H9 (cell line): ENCODE measurements around the gene CPNE2. TPM values are rescaled to one million over a fixed set of nuclear protein-coding genes. Genes with fewer than 3 reads are reported as not detected.
A peak's percentile ranks its signal among the peaks of the same experiment; 100 is the strongest.

ENCODE experiments used
- DNase-seq: peaks from one replicate; pipeline ENCODE4 v3.0.0-alpha.2; 2017
- H2AFZ ChIP-seq: one replicate; pipeline ENCODE4 v1.6.1; 2013; ENCODE audit warnings: mild to moderate bottlenecking, low read length, control low read depth, moderate library complexity
- H2AK5ac ChIP-seq: 2 replicates; pipeline ENCODE4 v1.6.1; 2013; ENCODE audit warnings: low read length, control low read depth, mixed read lengths; ENCODE audit not compliant: insufficient read length
- H2BK120ac ChIP-seq: one replicate; pipeline ENCODE4 v1.6.1; 2013; ENCODE audit warnings: low read depth, mild to moderate bottlenecking, low read length, control low read depth, inconsistent platforms; ENCODE audit not compliant: poor library complexity, severe bottlenecking
- H2BK12ac ChIP-seq: 2 replicates; pipeline ENCODE4 v1.6.1; 2013; ENCODE audit warnings: low read length, control low read depth, mixed read lengths, low read depth; ENCODE audit not compliant: insufficient read length
- H2BK15ac ChIP-seq: 2 replicates; pipeline ENCODE4 v1.6.1; 2013; ENCODE audit warnings: low read depth, low read length, control low read depth
- H2BK20ac ChIP-seq: one replicate; pipeline ENCODE4 v1.6.1; 2013; ENCODE audit warnings: low read depth, mild to moderate bottlenecking, low read length, control low read depth, inconsistent platforms; ENCODE audit not compliant: poor library complexity, severe bottlenecking
- H2BK5ac ChIP-seq: 2 replicates; pipeline ENCODE4 v1.6.1; 2013; ENCODE audit warnings: low read length, control low read depth, mixed read lengths; ENCODE audit not compliant: insufficient read length
- H3K14ac ChIP-seq: 2 replicates; pipeline ENCODE4 v1.6.1; 2013; ENCODE audit warnings: low read length, control low read depth; ENCODE audit not compliant: insufficient read depth
- H3K18ac ChIP-seq: 2 replicates; pipeline ENCODE4 v1.6.1; 2013; ENCODE audit warnings: low read depth, mild to moderate bottlenecking, mixed read lengths, low read length, control low read depth; ENCODE audit not compliant: insufficient read length
- H3K23ac ChIP-seq: 2 replicates; pipeline ENCODE4 v1.6.1; 2013; ENCODE audit warnings: low read length, control low read depth, mixed read lengths, low read depth; ENCODE audit not compliant: insufficient read length
- H3K23me2 ChIP-seq: 2 replicates; pipeline ENCODE4 v1.6.1; 2013; ENCODE audit warnings: low read depth, mild to moderate bottlenecking, mixed read lengths, low read length, control low read depth; ENCODE audit not compliant: insufficient read length, poor library complexity, severe bottlenecking
- H3K27ac ChIP-seq: 2 replicates; pipeline ENCODE4 v1.5.1; 2013; ENCODE audit warnings: low read length, control low read depth, mixed read lengths, low read depth; ENCODE audit not compliant: insufficient read length
- H3K27me3 ChIP-seq: 2 replicates; pipeline ENCODE4 v1.6.1; 2013; ENCODE audit warnings: low read length, control low read depth, inconsistent platforms; ENCODE audit not compliant: insufficient read depth
- H3K4ac ChIP-seq: 2 replicates; pipeline ENCODE4 v1.6.1; 2013; ENCODE audit warnings: low read depth, mild to moderate bottlenecking, control low read depth, inconsistent platforms, low read length, moderate library complexity
- H3K4me1 ChIP-seq: 2 replicates; pipeline ENCODE4 v1.6.1; 2013; ENCODE audit warnings: low read length, control low read depth, inconsistent platforms; ENCODE audit not compliant: insufficient read depth
- H3K4me2 ChIP-seq: 2 replicates; pipeline ENCODE4 v1.6.1; 2013; ENCODE audit warnings: low read length, control low read depth, mixed read lengths; ENCODE audit not compliant: insufficient read length, insufficient read depth
- H3K56ac ChIP-seq: 2 replicates; pipeline ENCODE4 v1.6.1; 2013; ENCODE audit warnings: low read depth, mild to moderate bottlenecking, mixed read lengths, low read length, control low read depth; ENCODE audit not compliant: insufficient read length
- H3K79me1 ChIP-seq: 2 replicates; pipeline ENCODE4 v1.6.1; 2013; ENCODE audit warnings: low read depth, mild to moderate bottlenecking, moderate library complexity, low read length, control low read depth, inconsistent platforms; ENCODE audit not compliant: insufficient read depth, poor library complexity, severe bottlenecking
- H3K79me2 ChIP-seq: 2 replicates; pipeline ENCODE4 v1.6.1; 2013; ENCODE audit warnings: low read length, control low read depth, inconsistent platforms; ENCODE audit not compliant: insufficient read depth
- H3K9ac ChIP-seq: 2 replicates; pipeline ENCODE4 v1.6.1; 2013; ENCODE audit warnings: low read length, control low read depth, mixed read lengths; ENCODE audit not compliant: insufficient read length; ENCODE audit errors: extremely low read depth
- H3K9me3 ChIP-seq: one replicate; pipeline ENCODE4 v1.6.1; 2013; ENCODE audit warnings: low read depth, low read length, inconsistent platforms; ENCODE audit not compliant: control insufficient read depth
- H3T11ph ChIP-seq: one replicate; pipeline ENCODE4 v1.6.1; 2013; ENCODE audit warnings: mild to moderate bottlenecking, low read length, control low read depth, inconsistent platforms
- H4K20me1 ChIP-seq: one replicate; pipeline ENCODE4 v1.6.1; 2013; ENCODE audit not compliant: control insufficient read depth, insufficient read length, insufficient read depth
- H4K5ac ChIP-seq: 2 replicates; pipeline ENCODE4 v1.6.1; 2013; ENCODE audit warnings: low read depth, mild to moderate bottlenecking, mixed read lengths, low read length, control low read depth; ENCODE audit not compliant: insufficient read length
- H4K8ac ChIP-seq: replicated peaks from 2 replicates; pipeline ENCODE4 v1.6.1; 2013; ENCODE audit warnings: low read length, control low read depth, mixed read lengths, low read depth; ENCODE audit not compliant: insufficient read length
- H4K91ac ChIP-seq: 2 replicates; pipeline ENCODE4 v1.6.1; 2013; ENCODE audit warnings: low read depth, mild to moderate bottlenecking, moderate library complexity, mixed read lengths, low read length, control low read depth; ENCODE audit not compliant: insufficient read length
- H3K27ac Mint-ChIP-seq, 3 experiments: 2 replicates in 2 of 3; 3 replicates in 1 of 3; pipeline ENCODE4 v1.8.0; 2020 to 2021; ENCODE audit warnings: mixed read lengths in 3 of 3, mild to moderate bottlenecking in 1 of 3, moderate library complexity in 1 of 3
- H3K27me3 Mint-ChIP-seq: 2 replicates; pipeline ENCODE4 v1.8.0; 2021; ENCODE audit warnings: low read depth, mild to moderate bottlenecking, moderate library complexity, mixed read lengths
- H3K36me3 Mint-ChIP-seq, 3 experiments: 2 replicates in 2 of 3; 3 replicates in 1 of 3; pipeline ENCODE4 v1.8.0; 2020 to 2021; ENCODE audit warnings: low read depth in 3 of 3, mixed read lengths in 3 of 3; ENCODE audit not compliant: insufficient read depth in 1 of 3
- H3K4me1 Mint-ChIP-seq, 2 experiments: 2 replicates each; pipeline ENCODE4 v1.8.0; 2020; ENCODE audit warnings: mixed read lengths in 2 of 2
- H3K4me3 Mint-ChIP-seq, 2 experiments: 2 replicates in 1 of 2; 3 replicates in 1 of 2; pipeline ENCODE4 v1.8.0; 2020 to 2021; ENCODE audit warnings: mild to moderate bottlenecking in 2 of 2, mixed read lengths in 2 of 2, moderate library complexity in 1 of 2
- H3K9me3 Mint-ChIP-seq, 2 experiments: 2 replicates in 1 of 2; 3 replicates in 1 of 2; pipeline ENCODE4 v1.8.0; 2020; ENCODE audit warnings: mild to moderate bottlenecking in 2 of 2, mixed read lengths in 2 of 2, moderate library complexity in 1 of 2
- WGBS: extraction: QIAGEN DNeasy Blood & Tissue Kit; methylation state at CpG from one replicate; pipeline ENCODE4 v1.1.7; 2013; ENCODE audit warnings: missing lambda C conversion rate, low lambda C conversion rate, mixed read lengths; ENCODE audit not compliant: insufficient read length; ENCODE audit errors: extremely low coverage; 5-methylcytosine and 5-hydroxymethylcytosine counted together
- total RNA-seq: library from RNA; stranded (reverse); gene quantifications from 2 replicates; pipeline ENCODE4 v1.2.1, GENCODE V29; 2021
- TF ChIP-seq, protein P1 (sequence below): fragments of 200-600 bp; sonication (generic); conservative IDR thresholded peaks from 3 replicates; pipeline ENCODE4 v1.8.0; 2021; ENCODE audit warnings: antibody characterized with exemption, mild to moderate bottlenecking

The CPNE2 gene
- total RNA-seq, 1 experiment from 2014 or later, result 8.0 TPM

DNA sequence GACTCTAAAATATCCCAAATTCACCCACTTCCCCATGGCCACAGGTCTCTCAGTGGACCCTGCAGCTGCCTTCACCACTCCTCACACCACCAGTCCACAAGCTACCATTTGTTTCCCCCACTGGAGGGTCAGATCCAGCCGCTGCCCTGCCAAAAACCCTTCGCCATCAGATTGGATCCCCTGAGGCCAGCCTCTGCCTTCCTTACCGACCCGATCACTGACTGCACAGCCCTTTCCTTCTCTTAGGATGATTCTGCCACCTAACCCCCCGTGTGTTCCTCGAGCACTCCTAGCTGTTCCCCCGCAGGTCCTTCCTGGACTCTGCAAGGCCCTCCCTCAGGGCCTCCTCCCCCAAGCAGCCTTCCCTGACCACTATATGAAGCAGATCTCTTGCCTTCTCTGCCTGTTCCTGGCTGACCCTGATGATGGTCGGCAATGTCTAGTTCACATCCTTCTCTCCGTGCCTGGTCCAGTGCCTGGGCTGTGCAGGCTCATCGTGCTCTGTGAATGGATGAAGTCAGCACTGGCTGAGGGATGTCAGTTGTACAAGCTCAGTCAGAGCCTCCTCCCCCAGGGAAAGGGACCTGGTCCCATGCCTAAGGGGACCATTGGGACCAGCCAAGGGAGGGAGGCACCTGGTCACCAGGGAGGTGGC lies 46.0 kb downstream of the CPNE2 start:
- no peak overlapping the region for H2AK5ac ChIP-seq
- no peak overlapping the region for H3K56ac ChIP-seq
- no peaks in the 10 kb centered on the region for H4K20me1 ChIP-seq
- H3K14ac ChIP-seq, result no peak overlapping the region
- no CpG with 5 or more reads among the region's 10 CpGs for WGBS
- H3K36me3 Mint-ChIP-seq, result no peaks in the 10 kb centered on the region; a peak in 1 of 7 replicates
- no peak overlapping the region for H2BK12ac ChIP-seq
- H3T11ph ChIP-seq, result no peak overlapping the region
- H3K9ac ChIP-seq, result no peak overlapping the region
- no peak overlapping the region for H2BK5ac ChIP-seq
- no peak overlapping the region for H4K5ac ChIP-seq
- no peak overlapping the region for H3K18ac ChIP-seq
- no peak overlapping the region for H4K91ac ChIP-seq
- H2BK120ac ChIP-seq, result no peak overlapping the region
- no peak overlapping the region for H3K23ac ChIP-seq
- H2BK20ac ChIP-seq, result no peak overlapping the region
- H3K27ac ChIP-seq, result no peak overlapping the region
- H3K4me1 Mint-ChIP-seq, result peaks cover 6 to 16% of the 10 kb centered on the region in 2 experiments
- H3K9me3 Mint-ChIP-seq, result no peaks in the 10 kb centered on the region
- H3K23me2 ChIP-seq, result no peaks in the 10 kb centered on the region
- no peaks in the 10 kb centered on the region for H3K79me1 ChIP-seq
- no peak overlapping the region for H4K8ac ChIP-seq
- no peak overlapping the region for H3K4me2 ChIP-seq
- H3K27me3 ChIP-seq, result no peaks in the 10 kb centered on the region
- H3K4me1 ChIP-seq, result no peaks in the 10 kb centered on the region
- no peak overlapping the region for H3K4ac ChIP-seq
- no peaks in the 10 kb centered on the region for H3K9me3 ChIP-seq
- H3K27me3 Mint-ChIP-seq, result no peaks in the 10 kb centered on the region
- no peak overlapping the region for H3K4me3 Mint-ChIP-seq
- H3K27ac Mint-ChIP-seq, result peak overlapping the region in 2 of 3 experiments; percentile 32 to 78; a peak in 3 of 7 replicates
- H3K79me2 ChIP-seq, result no peaks in the 10 kb centered on the region
- no peak overlapping the region for H2AFZ ChIP-seq
- no peak overlapping the region for H2BK15ac ChIP-seq
- DNase-seq, result no peak
- TF ChIP-seq, protein P1, sequence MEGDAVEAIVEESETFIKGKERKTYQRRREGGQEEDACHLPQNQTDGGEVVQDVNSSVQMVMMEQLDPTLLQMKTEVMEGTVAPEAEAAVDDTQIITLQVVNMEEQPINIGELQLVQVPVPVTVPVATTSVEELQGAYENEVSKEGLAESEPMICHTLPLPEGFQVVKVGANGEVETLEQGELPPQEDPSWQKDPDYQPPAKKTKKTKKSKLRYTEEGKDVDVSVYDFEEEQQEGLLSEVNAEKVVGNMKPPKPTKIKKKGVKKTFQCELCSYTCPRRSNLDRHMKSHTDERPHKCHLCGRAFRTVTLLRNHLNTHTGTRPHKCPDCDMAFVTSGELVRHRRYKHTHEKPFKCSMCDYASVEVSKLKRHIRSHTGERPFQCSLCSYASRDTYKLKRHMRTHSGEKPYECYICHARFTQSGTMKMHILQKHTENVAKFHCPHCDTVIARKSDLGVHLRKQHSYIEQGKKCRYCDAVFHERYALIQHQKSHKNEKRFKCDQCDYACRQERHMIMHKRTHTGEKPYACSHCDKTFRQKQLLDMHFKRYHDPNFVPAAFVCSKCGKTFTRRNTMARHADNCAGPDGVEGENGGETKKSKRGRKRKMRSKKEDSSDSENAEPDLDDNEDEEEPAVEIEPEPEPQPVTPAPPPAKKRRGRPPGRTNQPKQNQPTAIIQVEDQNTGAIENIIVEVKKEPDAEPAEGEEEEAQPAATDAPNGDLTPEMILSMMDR, result no peak
